NCI-H1092 (cell line): ENCODE results near the gene PRMT7.

Experiments used
- DNase-seq: peaks from one replicate; lab custom pipeline; 2025; lab: John Stamatoyannopoulos, UW

Gene PRMT7

DNA sequence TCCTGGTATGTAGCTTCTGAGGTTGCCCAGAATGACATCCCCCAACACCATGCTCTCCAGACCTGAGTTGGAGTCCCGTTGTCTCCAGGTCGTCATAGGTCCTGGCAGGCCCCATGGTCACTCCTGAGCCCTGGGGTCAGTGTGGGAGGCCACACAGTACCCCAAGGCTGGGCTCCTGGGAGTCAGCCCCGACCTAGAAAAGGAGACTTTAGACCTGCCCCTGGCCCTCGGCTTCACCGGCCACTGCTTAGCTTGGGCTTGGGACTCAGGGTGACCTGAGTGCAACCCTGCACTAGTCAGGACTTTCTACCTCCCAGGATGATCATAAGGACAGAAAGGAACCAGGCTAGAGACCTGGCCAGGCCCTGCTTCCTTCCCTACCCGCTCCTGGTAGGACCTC is 65.8 kb downstream of the PRMT7 start:
- no peak for DNase-seq

DNA sequence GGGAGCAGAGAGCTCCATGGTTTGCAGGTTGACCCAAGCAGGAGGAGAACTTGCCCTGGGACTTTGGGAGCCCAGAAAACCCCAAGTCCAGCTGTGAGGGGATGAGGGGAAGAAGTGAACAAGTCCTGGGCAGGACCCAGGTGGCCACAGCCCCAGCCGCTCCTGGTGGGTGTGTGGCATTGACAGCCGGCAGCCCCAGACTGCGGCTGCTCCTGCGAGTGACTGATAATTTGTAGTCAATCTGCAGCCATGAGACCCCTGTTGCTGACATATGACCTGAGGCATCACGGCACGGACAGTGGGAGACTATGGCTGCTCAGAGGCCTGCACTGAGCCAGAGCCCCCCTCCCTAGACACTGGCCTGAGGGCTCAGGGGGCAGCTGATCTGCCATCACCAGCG is 66.4 kb downstream of the PRMT7 start:
- DNase-seq = no peak

DNA sequence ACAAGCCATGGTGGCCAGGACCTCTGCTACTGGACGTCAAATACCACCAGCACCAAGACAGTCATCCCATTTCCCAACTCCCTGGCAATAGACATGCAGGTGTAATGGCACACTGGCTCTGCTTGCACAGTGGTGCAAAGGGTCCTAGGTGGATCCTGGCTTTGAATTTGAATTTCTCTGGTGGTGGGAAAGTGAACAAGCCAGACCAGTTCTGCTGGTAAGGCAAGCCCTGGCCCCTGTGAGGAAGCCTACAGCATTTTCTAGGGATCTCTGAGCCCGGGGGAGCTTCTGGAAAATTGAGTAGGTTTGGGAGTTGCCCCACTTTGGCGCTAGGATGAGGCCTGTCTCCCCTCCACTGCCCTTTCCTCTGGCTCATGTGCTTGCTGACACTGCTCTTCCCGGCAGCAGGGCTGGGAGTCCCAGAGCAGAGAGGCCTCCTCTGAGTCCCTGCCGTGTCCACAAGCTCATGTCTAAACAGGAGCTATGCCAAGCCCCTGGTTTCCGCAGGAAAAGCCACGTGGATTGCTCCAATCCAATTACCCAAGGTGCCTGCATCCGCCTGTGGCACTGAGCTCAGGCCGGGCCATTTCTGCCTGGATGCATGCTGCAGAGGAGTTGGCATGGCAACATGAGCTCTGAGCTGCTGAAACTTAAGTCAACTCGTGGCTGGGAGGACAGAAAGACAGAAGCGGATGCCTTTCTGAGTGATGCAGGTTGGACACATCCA is 67.0 kb downstream of the PRMT7 start:
- DNase-seq = no peak

DNA sequence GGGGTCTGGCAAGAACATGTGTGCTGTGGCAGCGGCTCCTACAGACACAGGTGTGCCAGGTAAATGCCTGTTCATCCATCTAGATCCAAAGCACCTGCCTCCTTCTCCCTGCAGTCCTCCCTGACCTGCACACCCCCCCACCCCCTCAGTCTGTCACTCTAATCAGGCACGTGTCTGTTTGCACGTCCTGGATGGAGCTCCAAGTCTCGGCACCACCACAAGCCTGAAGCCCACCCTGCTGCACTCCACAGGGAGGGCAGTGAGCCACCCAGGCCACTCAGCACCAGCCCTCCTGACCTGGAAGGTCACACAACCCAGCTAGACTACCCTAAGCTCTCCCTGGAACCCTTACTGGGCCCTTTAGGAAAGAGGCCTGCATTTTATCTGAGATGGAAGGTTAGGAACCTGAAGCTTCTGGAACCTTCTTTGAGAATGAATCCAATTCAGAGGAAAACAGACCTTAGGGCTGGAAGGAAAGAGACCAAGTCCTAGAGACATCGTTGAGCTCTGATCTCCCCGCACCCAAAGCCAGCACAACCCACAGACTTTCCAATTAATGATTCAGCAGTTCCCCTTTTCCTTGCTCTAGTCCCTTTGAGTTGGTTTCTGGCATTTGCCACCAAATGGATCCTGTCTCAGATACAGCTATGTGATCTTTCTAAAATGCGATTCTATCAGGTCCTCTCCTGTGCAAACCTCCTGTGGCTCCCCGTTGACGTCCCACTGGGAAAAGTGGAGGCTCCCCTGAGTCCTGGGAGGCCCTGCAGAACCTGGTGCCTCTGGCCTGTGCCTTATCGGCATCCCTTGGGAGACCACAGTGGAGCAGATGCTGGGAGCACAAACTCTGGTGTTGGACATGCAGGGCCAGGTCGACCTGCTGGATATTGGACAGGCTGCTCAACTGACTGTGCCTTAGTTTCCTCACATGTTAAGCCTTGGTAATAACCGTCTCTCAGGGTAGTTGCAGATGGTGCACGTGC is 67.9 kb downstream of the PRMT7 start:
- DNase-seq = no peak

DNA sequence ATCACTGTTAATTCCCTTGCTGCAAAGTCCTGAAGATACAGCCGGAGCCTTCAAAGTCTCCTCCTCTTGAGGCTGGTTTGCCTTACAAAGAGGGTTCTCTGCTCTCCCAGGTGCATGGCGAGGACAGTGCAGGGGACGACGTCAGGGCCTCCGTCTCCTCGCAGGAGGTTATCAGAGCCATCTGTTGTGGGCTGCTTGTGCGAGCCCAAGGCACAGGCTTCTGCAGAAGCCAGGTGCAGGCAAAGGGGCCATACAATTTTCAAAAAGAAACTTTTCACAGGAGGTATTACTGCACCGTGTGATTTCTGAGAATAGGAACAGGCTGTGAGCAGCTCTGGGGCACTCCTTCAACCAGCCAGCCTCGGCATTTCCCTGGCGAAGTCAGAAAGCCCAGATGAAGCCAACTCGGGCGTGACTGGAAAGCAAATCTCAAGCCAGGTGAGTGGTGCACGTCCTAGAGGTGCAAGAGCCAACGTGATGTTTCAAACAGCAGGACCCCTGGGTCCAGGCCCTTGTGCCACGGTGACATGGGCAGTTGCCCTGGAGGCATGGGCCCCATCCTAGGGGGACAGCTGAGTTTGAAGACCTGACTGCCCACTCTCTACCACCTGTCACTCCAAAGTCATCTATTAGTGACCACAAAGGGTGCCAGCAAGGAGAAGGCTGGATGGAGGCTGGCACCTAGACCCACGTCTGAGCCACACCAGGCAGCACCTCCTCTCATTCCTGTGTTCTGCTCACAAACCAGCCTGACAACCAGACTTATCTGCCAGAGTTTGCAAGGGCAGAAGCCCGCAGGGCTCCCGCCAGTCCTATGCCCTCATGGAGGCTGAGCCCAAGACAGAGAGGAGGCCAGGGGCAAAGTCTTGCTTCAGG is 68.9 kb downstream of the PRMT7 start:
- no peak for DNase-seq

DNA sequence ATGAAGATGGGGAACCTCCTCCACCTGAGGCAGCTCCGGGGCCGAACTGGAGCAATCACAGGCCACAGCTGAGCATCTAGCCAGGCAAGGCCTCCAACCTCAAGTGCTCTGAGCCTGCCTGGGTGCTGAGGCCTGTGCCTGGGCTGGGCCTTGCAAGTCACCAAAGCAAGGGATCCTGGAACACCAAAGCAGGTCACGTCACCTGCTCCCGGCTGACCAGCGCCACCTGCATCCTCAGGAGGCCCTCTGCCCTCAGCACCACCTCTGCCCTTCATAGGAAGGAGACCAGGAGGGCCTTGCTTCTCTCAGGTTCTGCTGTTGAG is 69.5 kb downstream of the PRMT7 start:
- DNase-seq = no peak

DNA sequence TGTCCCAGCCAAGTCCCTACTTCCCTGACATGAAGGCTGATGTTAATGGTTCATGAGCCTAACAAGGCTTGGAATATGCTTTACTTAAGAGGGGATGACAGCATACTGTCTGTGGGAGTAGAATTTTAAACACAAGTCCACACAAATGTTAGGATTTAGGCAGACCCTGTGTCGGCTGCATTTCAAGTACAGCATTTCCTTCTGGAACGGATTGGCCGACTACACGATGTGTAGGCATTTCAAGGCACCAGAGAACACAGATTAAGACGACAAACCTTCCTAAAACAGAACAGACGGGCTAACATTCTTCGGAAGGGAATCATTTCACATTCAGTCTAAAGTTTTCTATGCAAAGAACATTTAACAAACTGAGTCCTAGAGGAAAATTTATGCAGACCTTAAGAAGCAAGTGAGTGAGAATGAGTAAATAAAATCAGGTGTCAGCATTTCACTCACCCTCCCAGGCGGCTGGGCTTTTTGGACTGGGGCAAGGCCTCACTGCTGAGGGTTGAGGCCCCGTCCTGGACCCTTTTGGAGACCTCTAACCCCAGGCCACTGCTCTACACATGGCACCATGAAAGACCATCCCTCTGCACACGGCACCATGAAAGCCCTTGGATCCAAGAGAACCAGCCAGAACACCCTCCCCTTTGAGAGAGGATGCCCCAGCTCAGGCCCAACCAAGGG is 70.0 kb downstream of the PRMT7 start:
- no peak for DNase-seq

DNA sequence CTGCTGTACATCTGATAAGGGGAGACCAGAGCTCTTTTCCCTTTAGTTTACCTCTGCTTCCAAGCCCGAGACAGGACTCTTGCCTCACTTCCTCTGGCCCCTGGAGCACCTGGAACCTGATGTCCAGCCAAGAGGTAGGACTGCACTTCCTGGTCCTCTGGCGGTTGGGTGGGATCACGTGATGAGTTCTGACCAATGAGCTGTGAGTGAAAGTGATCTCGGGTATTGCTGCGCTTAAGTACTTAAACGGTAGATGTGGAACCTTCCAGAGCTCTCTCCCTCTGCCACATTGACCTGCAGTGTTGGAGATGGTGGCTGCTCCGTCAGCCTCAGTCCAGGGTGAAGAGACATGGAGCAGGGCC is 70.5 kb downstream of the PRMT7 start:
- no peak for DNase-seq

DNA sequence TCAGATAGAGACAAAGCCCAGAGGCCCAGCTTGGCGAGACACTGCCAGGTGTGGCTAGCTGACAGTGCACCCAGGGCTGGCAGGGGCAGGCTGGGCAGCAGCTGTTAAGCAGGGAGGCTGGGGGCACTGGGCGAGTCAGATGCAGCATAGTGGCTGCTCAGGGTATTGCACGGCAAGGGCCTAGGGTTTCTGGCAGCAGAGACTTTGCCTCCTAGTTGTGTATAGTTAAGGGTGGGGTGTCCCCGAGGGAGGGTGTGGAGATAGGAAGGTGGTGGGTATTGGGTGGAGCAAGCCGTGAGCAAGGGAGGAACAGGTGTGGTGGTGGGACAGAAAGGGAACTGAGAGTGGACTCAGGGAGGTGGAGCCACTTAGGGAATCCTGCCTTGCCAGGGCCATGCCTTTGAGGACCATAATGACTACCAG is 71.5 kb downstream of the PRMT7 start:
- no peak for DNase-seq

DNA sequence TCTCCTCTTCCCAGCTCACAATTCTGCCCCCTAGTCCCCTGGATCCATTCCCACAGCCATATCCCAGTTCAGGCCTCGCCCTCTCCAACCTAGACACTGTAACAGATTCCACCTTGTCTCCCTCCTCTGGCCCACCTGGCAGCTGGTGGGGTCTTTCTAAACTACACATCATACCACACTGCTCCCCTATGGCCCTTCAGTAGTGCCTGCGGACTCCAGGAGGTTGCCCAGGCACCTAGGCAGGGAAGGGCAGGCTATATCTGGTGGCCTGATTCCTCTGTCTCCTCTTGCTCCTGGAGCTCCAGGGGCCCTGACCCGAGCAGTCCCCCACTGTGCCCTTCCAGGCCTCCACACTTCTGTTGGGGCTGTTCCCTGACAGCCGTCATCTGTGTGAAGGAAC is 73.0 kb downstream of the PRMT7 start:
- DNase-seq = no peak

DNA sequence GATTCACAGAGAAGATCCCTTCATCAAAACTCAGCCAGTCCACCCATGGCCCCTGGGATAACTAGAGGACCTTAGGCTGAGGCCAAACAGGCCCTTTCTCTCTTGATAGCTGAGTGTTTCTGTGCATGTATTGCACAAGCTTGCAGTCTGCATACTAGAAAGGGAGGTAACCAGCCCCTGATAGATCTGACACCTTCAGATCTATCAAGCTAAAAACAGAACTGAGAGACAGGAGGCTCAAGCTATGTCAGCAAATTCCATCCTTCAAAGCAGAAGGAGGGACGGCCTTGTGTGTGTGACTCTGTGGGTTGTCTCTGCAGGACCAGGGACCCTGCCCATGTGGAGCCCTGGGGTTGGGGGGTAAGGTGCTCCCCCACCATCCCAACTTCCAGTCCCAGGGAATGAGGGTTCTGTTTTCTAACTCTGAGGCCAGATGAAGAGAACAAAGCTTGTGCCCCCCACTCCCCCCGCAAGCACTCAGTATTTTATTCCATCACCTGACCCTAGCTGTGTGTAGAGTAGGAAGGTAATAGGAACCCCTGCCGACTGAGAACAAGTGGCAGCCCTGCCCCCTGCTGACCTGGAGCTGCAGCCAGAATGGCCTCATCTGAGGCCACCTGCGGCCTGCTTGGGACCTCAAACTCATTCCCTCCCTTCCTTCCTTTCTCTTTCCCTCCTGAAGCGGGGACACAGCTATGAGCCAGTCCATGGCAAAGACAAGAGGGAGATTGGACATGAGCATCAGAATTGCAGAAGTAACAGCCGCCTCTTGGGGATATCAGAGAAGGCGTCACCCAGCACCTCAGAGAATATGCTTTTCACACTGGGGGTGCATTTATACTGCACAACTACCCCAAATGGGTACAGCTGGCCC is 73.7 kb downstream of the PRMT7 start:
- DNase-seq = no peak

DNA sequence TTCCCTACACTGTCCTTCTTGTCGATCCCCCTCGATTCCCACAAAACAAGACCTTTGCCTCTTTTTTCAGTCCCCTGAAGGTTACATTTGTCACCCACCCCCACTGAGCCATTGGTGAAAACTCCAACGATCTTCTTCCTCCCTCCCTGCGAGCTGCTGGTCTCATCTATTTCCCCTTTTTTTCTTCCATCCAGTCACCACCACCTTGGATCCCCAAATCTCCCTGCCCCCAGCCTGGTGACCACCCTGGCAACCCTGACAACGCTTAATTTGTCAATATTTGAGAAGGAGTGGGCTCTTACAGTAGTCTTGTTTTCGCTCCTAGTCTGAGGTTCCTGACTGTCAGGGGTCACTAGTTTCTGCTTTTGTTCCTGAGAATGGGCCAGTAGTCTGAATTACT is 74.6 kb downstream of the PRMT7 start:
- DNase-seq = no peak

DNA sequence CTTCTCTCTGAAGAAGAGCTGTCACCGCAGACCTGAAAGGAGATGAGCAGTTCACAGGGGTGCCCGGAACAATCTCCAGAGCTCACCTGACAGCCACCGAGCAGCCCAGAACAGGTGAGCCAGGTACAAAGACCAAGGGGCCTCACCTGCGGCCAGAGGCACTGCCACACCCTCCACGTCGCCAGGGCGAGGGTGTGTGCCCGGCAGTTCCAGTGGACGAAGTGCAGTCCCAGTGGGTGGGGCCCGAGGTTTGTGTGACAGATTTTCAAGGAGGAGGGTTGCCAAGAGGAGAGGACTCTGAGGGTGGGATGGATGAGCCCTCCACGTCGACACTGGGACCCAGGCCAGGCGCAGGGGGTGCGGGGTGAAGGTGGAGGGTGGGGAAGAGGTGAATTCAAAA is 75.8 kb downstream of the PRMT7 start:
- DNase-seq = no peak

DNA sequence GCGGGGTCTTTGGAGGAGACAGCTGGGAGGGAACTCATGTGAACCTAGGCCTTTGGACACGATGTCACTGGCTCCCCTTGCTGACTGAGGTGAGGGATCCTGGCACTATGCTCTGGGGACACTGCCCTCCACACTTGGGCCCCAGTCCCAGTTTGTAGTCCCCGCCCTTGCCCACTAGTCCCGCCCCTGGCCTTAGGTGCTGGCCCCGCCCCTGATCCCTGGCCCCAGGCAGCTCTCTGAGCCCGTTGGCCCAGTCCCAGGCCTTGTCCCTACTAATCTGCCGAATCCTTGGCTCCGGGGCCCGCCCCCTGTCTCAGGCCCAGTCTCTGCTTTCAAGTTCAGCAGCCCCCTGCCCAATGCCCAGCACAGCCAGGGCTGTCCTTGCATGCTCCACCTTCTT is 76.5 kb downstream of the PRMT7 start:
- no peak for DNase-seq

DNA sequence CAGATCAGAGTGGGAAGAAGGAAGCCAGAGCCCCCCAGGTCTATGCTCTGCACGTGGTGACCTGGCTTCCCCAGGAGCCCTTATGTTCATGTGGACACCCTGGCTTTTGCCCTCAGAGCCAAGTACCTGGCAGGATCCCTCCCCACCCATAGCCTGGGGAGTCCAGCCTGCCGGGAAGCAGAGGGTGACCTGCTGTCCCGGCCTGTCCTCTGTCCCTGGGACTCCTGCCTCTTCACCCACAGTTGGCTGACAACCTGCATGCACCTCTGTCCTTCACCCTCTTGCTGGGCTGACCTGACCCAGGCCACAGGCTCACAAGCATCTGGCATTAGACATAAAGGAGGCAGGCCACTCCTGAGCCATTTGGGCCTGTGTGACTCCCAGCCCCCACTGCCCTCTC is 77.3 kb downstream of the PRMT7 start:
- DNase-seq = no peak

DNA sequence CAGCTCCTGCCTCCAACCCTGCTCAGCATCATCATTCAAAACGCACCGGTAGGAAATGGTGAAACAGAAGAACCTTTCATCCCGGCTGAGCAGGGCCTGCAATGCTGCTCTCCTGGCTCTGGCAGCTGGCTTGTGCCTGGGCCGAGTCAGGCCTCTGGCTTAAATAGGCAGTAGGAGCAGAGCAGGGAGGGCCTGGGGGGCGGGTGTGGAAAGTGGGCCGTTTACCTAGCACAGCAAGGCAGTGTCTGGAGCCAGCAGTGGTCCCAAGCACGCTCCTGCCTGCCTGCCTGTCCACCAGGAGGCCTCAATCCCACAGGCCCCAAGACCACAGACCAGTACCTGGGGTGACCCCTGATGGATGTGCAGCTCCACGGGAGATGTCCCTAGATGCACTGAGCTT is 78.2 kb downstream of the PRMT7 start:
- no peak for DNase-seq

DNA sequence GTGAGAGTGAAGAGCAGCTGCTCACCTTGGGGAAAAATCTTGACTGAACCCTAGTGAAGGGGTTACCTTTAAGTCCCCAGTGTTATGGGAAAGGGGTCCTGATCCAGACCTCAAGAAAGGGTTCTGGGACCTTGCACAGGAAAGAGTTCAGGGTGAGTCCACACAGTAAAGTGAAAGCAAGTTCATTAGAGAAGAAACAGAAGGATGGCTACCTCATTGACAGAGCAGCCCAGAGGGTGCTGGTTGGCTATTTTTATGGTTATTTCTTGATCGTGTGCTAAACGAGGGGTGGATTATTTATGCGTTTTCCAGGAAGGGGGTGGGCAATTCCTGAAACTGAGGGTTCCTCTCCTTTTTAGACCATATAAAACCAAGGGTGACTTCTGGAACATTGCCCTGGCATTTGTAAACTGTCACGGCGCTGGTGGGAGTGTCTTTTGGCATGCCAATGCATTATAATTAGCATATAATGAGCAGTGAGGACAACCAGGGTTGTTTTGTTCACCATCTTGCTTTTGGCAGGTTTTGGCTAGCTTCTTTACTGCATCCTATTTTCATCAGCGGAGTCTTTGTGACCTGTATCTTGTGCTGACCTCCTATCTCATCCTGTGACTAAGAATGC is 79.0 kb downstream of the PRMT7 start:
- no peak for DNase-seq

DNA sequence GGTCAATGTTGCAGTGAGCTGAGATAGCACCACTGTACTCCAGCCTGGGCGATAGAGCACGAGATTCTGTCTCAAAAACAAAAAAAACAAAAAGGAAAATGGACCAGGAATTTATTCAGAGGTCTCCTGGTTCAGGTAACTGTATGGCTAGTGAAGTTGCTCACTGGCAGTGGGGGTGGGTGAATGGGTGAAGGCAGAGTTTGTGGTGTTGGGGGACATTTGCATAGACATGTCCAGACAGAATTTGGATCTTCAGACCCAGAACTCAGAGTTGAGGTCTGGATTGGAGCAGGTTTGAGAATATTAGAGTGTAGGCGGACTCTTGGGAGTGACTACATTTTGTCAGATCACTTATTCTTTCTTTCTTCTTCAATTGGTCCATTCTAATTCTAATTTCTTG is 82.5 kb downstream of the PRMT7 start:
- no peak for DNase-seq

DNA sequence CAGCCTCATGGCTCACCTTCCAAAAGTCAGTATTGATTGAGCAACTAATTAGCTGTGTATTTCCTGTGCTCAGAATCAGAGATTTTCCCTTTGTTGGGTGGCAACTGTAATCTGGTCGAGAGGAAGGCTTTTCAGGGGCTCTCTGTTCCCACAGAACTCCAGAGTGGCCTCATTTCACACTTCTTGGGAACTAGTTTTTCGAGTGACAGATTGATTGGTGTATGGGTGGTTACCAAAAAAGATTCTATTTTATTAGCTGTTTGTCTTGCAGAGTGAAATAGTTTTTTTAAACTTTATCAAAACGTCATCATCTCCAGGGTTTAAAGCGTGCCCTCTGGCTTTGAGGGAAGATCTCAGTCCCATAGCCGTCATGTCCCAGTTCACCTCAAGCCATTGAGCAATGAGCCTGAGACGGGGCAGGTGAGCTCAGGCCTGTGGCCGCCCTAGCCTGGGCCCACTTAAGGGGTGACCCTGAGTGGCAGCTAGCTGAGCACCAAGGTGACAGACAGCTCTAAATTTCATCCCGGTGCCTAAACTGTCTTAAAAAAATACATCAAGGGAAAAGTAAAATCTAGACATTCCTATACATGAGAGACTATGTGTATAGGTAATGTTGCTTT is 84.5 kb downstream of the PRMT7 start:
- DNase-seq = no peak

DNA sequence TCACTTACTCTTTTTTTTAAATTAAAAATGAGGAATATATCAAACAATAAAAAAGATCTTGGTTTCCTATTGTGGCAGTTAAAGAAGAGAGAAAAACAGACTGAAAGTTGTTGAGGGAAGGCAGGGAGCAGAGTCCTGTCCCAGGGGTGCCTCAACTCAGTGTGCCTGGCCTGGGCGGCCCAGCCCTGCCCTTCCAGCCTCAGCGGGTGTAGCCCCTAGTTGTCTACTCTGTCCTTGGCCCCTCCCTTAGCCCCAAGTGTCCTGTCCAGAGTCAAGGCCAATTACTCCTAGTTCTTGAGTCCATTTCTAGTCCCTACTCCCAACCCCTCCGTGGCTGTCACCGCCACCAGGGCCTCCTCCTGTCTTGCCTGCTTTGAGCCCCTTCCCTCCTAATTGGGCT is 85.0 kb downstream of the PRMT7 start:
- DNase-seq = no peak
